Cerebellar cortex (tissue), 1 donor: ENCODE data around the gene KRT84.

Experiments used
- DNase-seq: peaks from one replicate; pipeline ENCODE4 v3.0.0-alpha.2; 2015; ENCODE audit warnings: low spot score

The KRT84 gene, protein sequence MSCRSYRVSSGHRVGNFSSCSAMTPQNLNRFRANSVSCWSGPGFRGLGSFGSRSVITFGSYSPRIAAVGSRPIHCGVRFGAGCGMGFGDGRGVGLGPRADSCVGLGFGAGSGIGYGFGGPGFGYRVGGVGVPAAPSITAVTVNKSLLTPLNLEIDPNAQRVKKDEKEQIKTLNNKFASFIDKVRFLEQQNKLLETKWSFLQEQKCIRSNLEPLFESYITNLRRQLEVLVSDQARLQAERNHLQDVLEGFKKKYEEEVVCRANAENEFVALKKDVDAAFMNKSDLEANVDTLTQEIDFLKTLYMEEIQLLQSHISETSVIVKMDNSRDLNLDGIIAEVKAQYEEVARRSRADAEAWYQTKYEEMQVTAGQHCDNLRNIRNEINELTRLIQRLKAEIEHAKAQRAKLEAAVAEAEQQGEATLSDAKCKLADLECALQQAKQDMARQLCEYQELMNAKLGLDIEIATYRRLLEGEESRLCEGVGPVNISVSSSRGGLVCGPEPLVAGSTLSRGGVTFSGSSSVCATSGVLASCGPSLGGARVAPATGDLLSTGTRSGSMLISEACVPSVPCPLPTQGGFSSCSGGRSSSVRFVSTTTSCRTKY

GRCh38 chr12:52385226-52385702 is at the start of gene KRT84:
TSS of gene KRT84 (minus strand) at chr12:52385652. CDS start at chr12:52385585, 67 bp downstream.
- no peak for DNase-seq

- DNase-seq = no peak
Observed at GRCh38 chr12:52434760-52435530, 49.5 kb upstream of the KRT84 start.

- DNase-seq = no peak
Observed at GRCh38 chr12:52434081-52434733, 48.8 kb upstream of the KRT84 start, which contains the start of gene KRT75. TSS of gene KRT75 (minus strand) at chr12:52434371. CDS start at chr12:52434304, 67 bp downstream.

GRCh38 chr12:52433501-52434080 is 48.1 kb upstream of the KRT84 start:
- DNase-seq = no peak

- no peak for DNase-seq
Observed at GRCh38 chr12:52432559-52433207, 47.2 kb upstream of the KRT84 start.

- DNase-seq = no peak
Observed at GRCh38 chr12:52428121-52428520, 42.7 kb upstream of the KRT84 start.

DNA sequence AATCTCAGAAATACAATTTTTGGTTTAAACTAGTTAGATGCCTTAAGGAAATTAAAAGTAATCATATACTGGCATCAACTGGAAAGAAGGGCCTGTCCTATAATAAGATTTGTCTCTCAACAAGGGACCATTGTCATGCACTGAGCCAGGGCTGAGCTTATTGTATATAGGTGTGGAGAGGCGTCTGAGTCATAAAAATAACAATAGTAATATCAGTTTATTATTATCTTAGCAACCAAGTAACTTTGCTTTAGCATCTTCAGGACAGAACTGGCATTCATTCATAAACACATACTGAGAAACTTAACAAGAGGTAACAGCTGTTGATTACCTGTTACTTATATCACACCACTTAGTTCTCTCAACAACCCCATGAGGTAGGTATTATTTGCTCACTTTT is 41.6 kb upstream of the KRT84 start:
- DNase-seq = no peak

DNA sequence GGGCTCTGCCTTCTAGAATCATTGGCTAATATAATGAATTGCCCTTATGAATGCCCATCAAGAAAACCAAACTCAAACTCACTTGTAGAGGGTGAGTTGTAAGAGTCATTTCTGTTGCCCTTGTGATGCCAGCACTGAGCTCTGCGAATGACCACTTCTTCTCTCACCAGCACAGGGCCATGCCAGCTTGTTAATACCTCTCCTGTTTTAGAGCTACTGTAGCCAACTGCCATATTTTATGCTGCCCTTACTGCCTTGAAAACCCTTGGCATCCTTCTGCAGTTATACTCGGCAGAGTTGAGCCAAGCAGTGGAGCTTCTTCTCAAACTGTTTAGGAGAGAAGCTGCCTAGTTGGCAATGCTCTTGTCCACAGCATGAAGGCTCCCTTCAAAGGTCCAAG is 40.6 kb upstream of the KRT84 start:
- DNase-seq = no peak

- no peak for DNase-seq
Observed at GRCh38 chr12:52425466-52425865, 40.0 kb upstream of the KRT84 start.

GRCh38 chr12:52423661-52424500 is 38.4 kb upstream of the KRT84 start:
- DNase-seq = no peak

- no peak for DNase-seq
Observed at GRCh38 chr12:52423035-52423434, 37.6 kb upstream of the KRT84 start.

DNA sequence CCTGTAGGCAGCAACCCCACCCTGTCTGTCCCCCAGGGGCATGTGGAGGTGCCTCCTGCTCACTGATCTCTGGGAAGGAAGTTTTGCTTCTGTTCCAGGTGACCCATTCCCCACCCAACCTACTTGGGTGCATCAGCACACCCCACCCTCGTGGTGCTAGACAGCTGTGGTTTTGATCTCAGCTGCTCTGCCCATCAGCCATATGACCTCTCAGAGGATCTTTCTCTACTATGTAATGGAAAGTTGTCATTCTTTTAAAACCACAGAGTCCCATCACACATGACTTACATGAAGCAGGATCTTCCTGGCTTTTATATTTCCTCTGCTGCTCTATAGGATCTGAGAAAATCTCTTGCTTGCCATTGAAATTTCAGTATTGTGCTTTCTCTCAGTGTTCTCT is 34.2 kb upstream of the KRT84 start:
- DNase-seq = no peak

GRCh38 chr12:52418576-52419110 is 33.2 kb upstream of the KRT84 start:
- no peak for DNase-seq

DNA sequence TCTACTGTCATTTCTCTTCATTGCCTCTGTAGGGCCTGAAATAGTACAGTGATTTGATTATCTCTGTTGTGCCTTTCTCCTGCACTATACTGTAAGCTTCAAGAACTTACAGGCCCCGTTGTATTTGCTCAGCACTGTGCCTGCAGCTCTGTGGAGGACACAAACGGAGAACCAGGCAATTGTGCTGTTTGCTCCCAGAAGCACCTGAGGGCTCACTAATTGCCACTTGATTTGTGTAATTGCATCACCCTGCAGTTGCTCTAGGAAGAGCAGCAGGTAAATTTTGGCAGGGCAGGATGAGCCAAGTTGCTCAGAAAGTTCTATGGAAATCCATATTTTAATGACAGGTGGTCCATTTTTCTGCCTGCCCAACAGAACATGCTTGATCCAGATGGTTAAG is 32.3 kb upstream of the KRT84 start:
- DNase-seq = no peak

- DNase-seq = no peak
Observed at GRCh38 chr12:52416795-52417194, 31.3 kb upstream of the KRT84 start.

DNA sequence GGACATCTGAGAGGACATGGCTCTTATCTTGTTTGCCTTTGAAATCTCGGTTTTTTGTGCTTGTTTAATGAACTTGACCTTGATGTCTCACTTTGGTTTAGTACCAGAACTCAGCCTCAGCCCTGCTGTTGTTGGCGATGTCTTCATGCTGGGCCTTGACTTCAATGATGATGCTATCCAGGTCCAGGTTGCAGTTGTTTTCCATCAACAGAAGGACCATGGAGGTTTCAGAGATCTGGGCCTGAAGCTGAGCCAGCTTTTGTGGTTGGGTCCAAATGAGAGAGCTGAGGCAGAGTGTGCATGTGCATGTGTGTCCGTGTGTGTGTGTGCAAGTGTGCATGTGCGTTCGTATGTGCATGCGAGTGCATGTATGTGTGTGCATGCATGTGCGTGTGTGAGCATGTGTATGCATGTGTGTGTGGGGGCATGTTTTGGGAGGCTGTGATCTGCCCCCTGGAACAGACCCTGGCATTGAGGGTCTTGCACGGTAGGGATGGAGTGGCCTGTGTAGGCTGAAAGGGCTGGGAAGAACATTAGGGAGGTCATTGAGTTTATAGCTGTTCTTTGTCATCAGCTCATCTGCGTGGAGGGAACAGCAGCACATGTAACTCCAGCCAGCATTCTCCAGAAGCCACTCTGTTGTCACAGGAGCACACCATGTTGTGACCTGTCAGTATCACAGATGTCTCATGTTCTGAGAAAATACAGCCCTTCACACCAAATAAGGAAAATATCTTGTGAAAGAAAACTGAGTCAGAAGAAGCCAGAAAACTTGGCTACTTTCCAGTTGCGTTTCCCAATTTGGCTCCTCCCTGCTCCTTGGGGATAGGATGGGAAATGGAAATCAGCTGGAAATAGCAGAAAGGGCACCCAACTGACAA is 30.7 kb upstream of the KRT84 start:
- no peak for DNase-seq

DNA sequence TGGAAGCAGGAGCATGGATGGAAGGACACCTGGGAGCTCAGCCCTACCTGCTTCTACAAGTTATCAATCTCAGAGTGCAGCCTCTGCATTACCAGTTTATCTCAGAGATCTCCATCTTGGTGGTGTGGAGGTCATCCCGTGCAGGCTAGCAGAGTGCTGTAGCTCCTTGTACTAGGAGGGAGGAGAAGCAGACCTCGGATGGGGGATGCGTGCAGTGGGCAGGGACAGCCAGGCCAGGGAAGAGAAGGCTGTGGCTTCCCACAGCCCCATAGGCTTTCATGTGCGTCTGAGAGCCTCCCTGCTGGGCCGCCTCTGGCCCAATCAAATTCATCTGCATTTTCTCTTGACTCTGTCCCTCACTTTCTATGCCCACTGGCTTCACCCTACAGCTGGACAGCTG is 29.5 kb upstream of the KRT84 start:
- DNase-seq = no peak

DNA sequence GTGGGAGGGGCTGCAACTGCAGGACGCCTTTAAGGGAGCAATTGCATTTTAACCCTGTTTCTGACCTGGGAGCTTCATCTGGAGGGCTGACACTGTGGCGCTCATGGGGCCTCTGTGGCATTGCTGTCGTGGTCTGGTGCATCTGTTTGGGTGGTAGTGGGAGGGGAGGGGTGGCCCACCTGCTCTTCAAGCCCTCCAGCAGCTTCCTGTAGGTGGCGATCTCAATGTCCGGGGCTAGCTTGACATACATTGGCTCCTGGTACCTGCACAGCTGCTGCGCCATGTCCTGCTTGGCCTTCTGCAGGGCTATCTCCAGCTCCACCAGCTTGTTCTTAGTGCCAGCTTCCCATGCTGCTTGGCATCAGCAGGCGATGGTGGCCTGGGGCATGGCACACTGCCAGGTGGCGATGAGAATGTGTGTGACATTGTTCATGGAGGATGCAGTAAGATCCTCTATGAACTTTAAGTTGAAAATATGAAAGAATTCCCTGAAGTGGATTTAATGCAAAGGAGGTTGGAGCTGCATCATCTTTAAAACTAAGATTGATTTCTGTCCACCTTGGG is 28.4 kb upstream of the KRT84 start:
- no peak for DNase-seq

GRCh38 chr12:52413202-52413601 is 27.8 kb upstream of the KRT84 start:
- DNase-seq = no peak
